Measurements from ENCODE around the gene C20orf96. TPM values are rescaled to one million over a fixed set of nuclear protein-coding genes. Genes with fewer than 3 reads are reported as not detected.
A peak's percentile ranks its signal among the peaks of the same experiment; 100 is the strongest.

The C20orf96 gene
- total and polyA plus RNA-seq, 2 experiments from 2014 or later = 9.3 to 41.9 TPM

- peak in 1 of 2 donors; percentile 52 for DNase-seq (ENCODE audit: low read depth in 1 of 2, low spot score in 1 of 2)
- no peak overlapping the region for H3K27ac ChIP-seq
Measured at GRCh38 chr20:278607-279571, 11.7 kb downstream of the C20orf96 start.

GRCh38 chr20:278181-278580, 12.4 kb downstream of the C20orf96 start:
- H3K4me1 ChIP-seq (ENCODE audit: low read depth) = no peaks in the 10 kb centered on the region
- H3K9me3 ChIP-seq (ENCODE audit: low read depth) = no peaks in the 10 kb centered on the region
- no peaks in the 10 kb centered on the region for H3K27me3 ChIP-seq
- no peak overlapping the region for H3K4me3 ChIP-seq
- H3K27ac ChIP-seq = no peak overlapping the region
- peaks cover 29% of the 10 kb centered on the region for H3K36me3 ChIP-seq
- TF ChIP-seq CTCF (IDR thresholded peaks at IDR 0.05; ENCODE audit: low read depth, low read length) = no peak
- DNase-seq (ENCODE audit: low read depth in 1 of 2, low spot score in 1 of 2) = no peak

More at GRCh38 chr20:278607-279571, 11.7 kb downstream of the C20orf96 start:
- H3K9me3 ChIP-seq (ENCODE audit: low read depth) = no peaks in the 10 kb centered on the region
- H3K36me3 ChIP-seq = peaks cover 29% of the 10 kb centered on the region
- H3K4me3 ChIP-seq = no peak overlapping the region
- no peaks in the 10 kb centered on the region for H3K27me3 ChIP-seq
- no peaks in the 10 kb centered on the region for H3K4me1 ChIP-seq (ENCODE audit: low read depth)
- TF ChIP-seq CTCF (IDR thresholded peaks at IDR 0.05; ENCODE audit: low read depth, low read length) = peak; percentile 20

- H3K9me3 ChIP-seq (ENCODE audit: low read depth) = no peaks in the 10 kb centered on the region
- no peak for DNase-seq (ENCODE audit: low read depth in 1 of 2, low spot score in 1 of 2)
- no peak for TF ChIP-seq CTCF (IDR thresholded peaks at IDR 0.05; ENCODE audit: low read depth, low read length)
- H3K27me3 ChIP-seq = no peaks in the 10 kb centered on the region
- no peaks in the 10 kb centered on the region for H3K4me1 ChIP-seq (ENCODE audit: low read depth)
- H3K4me3 ChIP-seq = no peak overlapping the region
- H3K27ac ChIP-seq = no peak overlapping the region
- H3K36me3 ChIP-seq = peaks cover 29% of the 10 kb centered on the region
Measured at GRCh38 chr20:277496-277781, 13.1 kb downstream of the C20orf96 start.

GRCh38 chr20:276620-277495, 13.7 kb downstream of the C20orf96 start:
- Histone ChIP-seq H3K4me3 (no peak overlapping the region), H3K27ac (no peak overlapping the region), H3K36me3 (peaks cover 23% of the 10 kb centered on the region), H3K27me3 (no peaks in the 10 kb centered on the region), H3K9me3 (ENCODE audit: low read depth) (no peaks in the 10 kb centered on the region), H3K4me1 (ENCODE audit: low read depth) (no peaks in the 10 kb centered on the region)
- DNase-seq (ENCODE audit: low read depth in 1 of 2, low spot score in 1 of 2) = no peak
- TF ChIP-seq CTCF (IDR thresholded peaks at IDR 0.05; ENCODE audit: low read depth, low read length) = no peak

- no peak for DNase-seq (ENCODE audit: low read depth in 1 of 2, low spot score in 1 of 2)
- Histone ChIP-seq H3K27me3 (no peaks in the 10 kb centered on the region), H3K4me1 (ENCODE audit: low read depth) (no peaks in the 10 kb centered on the region), H3K27ac (no peak overlapping the region), H3K4me3 (no peak overlapping the region), H3K36me3 (peaks cover 23% of the 10 kb centered on the region), H3K9me3 (ENCODE audit: low read depth) (no peaks in the 10 kb centered on the region)
- no peak for TF ChIP-seq CTCF (IDR thresholded peaks at IDR 0.05; ENCODE audit: low read depth, low read length)
Measured at GRCh38 chr20:275791-276190, 14.8 kb downstream of the C20orf96 start.
